COLO668 (cell line): ENCODE data around the gene MSI2.
"Not testable (repeated sequence)": the region's sequence is repeated elsewhere in the genome, so short reads cannot be mapped to it uniquely, and the experiment has no call there.

Experiments used
- DNase-seq: peaks from one replicate; lab custom pipeline; 2025; ENCODE audit not compliant: unreplicated experiment; lab: John Stamatoyannopoulos, UW

The MSI2 gene

DNA sequence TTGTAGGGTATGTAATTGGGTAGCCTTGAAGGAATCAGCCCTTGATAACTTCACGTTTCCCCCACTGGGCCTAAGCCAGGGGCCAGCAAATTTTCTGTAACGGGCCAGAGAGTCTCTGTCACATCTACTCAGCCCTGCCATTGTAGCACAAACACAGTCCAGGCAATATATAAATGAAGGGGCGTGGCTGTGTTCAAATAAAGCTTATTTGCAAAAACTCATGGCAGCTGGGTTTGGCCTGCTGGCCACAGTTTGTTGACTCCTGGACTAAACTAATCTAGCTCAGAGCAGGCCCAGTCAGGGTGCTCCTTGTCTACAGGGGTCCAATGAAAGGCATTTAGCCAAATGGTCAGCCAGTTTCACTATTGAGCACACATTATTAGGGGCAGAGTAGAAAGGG, 347.2 kb downstream of the MSI2 start:
- DNase-seq = peak; percentile 11

DNA sequence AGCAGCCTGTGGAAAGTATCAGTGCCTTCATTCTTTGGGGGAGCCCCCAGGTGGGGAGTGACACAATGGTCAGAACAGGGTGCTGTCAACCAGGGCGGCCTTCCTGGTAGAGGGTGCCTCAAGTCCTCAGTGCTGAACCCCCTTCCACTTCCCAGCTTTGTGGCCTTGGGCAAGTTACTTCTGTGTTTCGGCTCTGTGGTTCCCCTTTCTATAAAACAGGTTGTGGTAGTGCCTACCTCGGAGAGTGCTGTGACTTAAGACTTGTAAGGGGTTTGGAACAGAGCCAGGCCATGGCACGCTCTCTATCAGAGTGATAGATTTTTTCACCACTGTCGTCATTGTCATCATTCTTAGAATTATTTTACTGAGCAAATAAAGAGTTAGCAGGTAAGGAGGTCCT, 347.7 kb downstream of the MSI2 start:
- DNase-seq = peak; percentile 12

DNA sequence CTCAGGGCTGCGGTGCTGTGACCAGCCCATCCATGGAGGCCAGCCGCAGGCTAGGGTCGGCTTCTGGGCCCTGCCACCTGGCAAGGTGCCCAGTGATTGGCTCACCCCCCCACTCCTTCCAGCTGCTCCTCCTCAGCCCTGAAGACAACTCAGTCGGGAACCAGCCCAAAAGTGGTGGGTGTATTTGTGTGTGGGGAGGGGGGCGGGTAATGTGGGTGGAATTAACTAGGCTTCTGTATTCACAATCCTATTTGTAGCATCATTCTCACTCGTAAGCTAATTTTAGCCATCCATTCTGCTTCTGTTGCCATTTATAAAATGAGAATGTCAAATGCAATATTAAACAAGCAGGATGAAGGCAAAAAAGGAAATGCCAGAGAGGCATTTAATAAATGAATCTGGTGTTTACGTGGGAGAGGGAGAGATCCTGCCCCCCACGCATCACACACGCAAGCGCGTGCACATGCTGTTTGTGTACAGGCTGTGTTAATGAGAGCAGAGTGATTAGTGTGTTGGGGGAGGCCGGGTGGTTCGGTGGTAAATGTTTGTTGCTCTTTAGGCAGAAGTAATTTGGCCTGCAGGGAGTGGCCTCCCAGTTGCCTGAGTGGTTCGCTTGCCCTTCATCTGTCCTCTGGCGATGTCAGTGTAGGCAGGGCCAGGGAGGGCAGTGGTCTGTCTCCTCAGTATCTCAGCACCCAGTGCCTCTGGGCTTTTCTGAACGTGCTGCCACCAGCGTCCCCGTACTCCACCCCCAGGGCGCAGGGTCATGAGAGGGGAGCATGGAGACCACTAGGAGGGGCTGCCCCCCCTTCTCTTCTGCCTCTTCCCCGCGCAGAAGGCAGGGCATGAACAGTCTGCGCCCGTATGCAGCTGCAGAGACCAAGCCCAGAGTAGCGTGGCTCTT, 348.7 kb downstream of the MSI2 start:
- peak; percentile 69 for DNase-seq

DNA sequence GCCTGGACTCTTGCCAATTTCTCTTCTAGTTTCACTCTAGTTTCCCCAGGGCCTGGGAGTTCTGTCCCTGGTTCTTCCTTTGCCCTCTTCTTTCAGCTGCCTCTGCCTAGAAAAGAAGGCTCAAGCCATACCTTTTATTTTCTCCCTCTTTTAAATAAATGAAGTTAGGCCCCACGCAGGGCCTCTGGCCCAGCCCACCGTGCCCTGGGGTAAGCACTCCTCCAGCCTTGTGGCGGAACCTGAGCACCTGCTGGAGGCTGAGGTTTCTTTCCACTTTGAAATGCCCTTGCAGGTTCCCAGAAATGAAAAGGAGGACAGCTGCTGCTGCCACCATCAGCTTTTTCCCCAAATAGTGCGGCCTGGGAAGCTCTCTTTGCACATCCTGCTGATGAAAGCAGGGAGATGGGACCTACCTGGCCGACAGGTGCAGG, 349.4 kb downstream of the MSI2 start:
- DNase-seq = peak; percentile 69

DNA sequence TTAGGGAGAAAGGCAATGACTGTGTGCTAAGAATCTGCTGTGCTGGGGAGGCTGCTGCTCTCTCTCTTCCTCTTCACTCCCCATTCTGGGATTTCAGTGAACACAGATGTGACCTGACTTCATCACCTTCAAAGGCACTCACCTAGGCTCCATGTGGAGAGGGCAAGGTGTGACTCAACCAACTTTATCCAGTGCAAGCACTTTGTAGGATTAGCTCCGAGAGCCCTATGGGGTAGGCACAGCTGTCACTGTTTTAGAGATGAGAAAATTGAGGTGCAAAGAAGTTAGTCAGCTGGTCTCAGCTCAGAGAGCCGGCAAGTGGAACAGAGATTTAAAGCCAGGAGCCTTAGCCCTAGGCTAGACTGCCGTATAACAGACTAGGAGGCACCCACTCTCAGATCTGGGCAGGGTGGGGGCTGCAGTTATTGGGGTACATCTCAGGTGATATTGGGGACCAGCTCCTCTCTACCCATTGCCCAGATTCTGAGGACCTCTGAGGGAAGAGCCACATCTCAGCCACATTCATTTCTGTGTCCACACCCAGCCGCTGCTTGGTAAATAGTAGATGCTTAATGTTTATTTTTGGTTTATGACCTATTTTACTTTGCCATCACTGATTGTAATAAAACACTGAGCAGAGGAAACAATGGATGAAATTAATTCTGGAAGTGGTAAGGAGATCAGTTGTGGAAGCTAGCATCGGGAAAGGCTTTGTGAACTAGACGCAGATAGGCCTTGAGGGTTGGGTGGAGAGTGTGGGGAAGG, 350.0 kb downstream of the MSI2 start:
- no peak for DNase-seq

DNA sequence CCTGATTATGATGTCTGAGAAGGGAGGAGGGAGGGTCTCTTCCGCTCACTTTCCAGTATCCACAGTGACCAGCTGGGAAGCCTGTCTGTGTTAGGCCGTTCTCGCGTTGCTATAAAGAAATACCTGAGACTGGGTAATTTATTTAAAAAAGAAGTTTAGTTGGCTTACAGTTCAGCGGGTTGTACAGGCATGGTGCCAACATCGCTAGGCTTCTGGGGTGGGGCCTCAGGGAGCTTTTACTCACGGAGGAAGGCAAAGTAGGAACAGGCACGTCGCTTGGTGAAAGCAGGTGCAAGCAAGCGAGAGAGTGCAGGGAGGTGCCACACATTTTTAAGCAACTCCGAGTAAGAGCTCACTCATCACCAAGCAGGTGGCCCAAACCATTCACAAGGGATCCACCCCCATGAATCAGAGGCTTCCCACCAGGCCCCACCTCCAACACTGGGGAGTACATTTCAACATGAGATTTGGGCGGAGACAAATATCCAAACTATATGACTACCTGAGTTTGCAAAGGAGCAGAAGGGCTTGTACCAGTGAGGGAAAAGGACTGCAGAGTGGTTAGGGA, 351.3 kb downstream of the MSI2 start:
- DNase-seq = peak; percentile 44

DNA sequence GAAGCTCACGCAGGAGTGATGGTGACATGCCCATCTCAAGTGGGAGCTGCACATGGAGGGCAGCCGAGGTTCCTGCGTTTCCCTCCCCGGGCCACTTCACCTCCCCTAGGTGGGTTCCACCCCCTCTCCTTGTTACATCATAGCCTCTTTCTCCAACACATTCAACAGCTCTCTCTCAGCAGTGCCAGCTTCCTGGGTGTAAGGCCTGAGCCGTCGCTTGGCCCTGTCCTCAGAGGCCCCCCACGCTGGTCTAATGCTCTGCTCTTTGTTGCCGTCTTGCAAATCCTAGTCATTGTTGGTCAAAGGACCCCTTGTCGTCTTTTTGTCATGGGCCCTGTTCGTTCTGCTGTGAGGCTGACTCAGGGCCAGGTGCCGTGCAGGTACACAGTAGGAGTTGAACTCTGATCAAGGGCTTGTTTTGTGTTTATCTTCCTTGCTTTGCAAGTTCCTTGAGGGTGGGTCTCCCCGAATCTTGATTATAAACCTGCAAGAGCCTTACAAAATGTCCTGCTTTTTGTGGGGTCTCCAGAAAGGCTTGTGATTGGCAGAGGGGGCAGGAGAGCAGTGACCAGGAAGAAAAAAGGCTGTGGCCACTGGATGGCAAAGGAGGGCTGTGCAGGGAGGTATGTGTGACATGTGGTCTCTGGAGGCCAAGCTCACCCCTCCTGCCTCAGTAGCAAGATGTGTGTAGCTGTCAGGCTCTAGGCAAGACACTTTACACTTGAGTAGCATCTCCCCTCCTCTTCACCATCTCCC, 352.2 kb downstream of the MSI2 start:
- DNase-seq = no peak

DNA sequence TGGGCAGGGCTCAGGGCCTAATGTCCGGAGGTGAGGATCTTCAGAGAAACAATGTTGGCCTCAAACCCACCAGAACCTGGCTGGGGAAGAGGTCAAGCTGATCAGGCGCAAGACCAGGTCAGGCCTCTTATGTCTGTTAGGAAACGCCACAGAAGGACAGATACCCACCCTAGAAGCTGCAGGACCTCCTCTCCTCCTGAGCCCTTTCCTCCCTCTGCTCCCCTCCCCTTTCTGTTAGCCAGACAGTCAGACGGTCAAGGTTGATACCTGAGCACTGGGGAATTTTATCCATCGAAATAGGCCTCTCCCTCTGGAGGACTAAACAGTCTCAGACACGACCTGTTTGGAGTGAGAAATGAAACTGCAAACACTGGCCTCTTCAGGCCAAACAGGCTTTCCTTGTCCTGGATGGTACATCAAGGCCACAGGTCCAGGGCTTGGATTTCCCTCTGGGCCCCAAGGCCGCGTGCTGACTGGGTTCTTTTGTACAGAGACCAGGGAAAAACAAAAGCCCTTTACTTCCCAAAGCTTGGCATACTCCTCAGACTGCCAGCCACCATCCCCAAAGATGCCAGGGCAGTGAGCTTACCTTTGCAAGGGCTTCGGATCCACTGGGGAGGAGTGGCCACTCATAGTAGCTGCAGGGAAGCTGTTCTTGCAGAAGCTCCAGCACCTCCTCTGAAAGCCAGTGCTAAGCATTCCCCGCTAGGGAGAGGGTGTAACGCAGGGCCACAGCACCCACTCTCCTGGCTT, 353.0 kb downstream of the MSI2 start:
- no peak for DNase-seq

DNA sequence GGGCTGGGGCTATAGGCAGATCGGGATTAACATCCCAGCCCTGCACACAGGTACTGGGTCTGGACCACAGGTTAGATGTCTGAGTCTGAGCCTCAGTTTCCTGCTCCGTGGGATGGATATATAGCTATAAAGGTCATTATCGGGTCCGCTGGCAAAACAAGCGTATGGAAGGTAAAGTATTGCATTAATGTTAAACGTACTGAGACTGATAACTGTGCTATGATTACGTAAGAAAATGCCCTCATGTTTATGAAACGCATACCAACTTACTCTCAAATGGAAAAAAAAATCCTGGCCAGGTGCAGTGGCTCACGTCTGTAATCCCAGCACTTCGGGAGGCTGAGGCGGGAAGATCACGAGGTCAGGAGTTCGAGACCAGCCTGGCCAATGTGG, 353.6 kb downstream of the MSI2 start:
- no peak for DNase-seq

DNA sequence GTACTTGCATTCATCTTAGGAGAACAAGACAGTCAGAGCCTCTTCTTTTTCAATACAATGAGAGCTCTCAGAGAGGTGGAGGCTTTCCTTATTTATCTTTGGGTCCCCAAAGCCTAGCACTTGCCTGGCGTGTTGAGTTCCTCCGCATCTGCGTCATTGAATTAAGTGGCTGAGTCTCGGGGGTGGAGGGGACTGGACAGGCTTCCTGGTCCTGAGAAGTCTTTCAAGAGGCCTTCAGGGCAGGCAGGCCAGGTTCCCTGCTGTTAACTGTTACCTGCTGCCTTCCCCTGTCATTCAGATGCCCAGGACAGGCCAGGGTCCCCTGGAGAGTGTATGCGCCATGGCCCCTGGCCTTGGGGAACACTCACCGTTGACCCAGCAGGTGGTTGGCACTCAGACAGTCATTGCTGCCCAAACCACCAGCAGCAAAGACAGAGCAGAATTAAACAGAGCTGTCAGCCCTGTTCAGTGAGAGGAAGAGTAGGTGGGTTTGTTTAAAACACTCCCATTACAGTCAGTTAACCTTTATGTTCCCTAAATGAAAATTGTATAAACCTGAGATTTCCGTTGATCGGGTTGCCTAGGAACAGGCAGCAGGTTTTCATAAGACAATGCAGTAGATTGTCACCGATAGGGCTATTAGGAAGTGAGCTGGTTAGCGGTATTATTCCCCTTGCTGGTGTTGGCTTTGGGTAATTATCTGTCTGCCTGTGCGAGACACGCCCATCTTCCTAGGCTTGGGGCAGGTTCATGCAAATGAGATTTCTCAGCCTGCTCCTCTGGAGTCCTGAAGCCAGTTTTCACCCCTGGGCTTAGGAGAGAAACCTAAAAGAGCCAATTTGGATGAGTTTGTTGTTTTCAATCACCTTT, 356.1 kb downstream of the MSI2 start:
- peak; percentile 30 for DNase-seq

DNA sequence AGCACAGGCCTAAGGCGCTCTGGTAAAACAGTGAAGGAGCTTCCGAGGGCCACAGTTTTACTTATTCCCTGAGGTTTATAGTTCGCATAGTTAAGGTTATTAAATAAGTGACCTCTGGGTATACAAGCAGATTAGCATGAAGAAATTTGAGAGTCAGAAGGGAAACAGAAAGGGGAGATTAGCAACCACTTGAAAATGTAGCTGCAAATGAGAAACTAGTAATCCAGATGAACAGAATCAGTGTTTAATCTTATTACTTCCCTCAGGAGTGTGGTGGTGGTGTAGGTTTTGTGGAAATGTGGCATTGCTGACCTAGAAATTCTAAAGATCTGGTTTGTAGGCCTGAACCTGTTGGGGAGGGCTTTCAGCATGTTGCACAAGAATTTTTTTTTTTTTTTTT, 358.4 kb downstream of the MSI2 start:
- DNase-seq = no peak

DNA sequence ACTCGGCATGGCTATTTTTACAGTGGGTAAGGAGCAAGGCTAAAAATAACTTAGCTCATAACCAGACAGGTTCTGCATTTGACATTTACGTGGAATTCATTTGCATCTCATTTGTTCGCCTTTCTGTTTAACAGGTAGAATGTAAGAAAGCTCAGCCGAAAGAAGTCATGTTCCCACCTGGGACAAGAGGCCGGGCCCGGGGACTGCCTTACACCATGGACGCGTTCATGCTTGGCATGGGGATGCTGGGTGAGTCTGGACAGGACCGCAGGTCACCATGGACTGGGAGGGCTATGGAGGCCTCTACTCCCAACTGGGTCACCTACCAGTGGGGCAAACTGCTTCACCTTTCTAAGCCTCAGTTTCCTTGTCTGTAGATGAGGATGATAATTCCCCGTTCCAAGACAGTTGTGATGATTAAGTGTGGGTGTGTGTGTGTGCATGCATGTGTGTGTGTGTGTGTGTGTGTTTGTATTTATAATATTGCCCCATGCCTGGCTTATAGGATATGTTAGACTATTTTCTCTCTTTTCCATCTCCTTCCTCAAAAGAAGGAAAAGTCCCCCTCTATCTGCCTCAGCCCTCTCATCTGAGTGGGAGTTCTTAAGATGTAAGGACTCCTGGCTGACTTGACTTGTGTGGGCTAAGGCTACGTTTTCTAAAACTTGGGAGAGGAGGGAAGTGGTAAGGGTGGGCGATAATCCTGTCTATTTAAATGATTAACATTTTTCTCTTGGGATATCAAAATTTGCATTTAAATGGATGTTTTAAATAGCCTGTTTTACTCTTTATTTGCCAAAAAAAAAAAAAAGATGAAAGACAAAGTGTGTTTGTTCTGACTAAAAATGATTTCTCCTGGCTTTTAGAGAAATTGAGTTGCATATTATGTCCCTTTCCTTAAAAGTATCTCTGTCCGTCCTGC, 359.8 kb downstream of the MSI2 start:
- DNase-seq = no peak

DNA sequence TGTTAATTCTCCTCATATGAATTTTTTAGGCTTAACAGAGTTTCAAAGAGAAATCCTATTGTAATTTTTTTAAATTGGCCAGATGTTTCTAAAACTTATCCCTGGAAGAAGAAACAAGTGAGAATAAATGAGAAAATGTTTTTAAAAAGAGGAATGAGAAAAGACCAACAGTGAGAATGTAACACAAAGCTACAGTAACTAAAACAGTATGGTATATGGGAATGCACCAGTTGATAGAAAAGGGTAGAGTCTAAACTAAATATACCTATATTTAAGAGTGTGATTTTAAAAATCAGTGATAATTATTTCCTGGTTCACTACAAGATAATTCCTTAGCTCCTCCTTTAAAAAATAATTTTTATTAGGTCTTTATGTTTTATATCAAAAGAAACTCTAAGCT, 360.9 kb downstream of the MSI2 start:
- no peak for DNase-seq

DNA sequence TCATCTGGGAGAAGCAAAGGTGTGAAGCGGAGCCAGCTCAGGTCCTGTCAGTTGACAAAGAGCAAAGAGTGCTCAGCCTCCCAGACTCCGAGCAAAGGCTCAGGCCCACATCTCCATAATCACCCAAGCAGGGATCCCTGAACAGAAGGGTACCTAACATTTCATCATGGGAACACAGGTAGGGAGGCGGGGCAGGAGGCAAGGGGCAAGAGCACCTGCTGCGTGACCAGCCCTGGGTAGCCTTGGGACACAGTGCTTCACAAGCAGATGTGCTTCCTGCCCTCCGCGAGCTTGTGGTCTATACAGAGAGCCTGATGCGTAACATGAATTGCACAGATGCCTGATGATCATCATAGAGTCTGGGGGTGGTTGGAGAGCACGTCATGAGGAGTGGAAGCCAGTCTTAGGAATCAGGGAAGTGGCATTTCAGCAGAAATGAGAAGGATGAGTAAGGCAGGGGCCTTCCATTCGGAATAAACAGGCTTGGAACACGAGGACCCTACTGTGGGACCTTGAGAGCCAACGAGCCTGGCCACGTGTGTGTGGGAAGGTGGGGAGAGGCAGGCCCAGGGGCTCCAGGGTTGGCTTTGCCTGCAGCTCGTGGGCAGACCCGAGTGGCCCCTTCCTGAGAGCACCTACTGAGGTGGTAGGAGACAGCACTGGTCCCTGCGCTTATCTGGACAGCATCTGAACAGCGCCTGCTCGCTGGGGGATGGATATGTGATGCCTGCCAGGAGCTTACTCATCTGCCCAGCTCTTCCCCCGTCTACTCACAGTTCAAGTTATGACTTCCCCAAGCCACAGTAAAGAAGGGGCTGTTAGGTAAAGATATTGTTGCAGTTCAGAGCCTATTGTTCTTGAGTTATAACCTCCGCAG, 363.0 kb downstream of the MSI2 start:
- no peak for DNase-seq

DNA sequence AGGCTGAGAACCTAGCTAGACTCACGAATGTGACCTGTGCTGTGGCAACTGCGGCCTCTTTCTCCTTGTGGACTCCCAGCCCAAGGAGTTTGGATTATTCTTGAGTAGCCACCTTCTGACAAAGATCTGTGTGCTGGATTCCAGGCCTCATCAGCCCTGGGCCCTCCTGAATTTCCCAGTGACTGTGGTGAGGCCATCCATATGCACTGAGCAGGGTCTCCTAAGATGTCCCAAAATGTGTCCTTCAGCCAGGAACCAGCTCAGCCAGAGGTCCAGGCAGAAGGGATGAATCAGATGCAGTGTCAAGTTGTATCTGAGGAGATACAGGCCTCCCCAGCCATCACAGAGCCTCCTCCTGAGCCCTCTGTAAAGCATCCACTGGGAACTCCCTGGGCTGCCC, 364.3 kb downstream of the MSI2 start:
- DNase-seq = no peak

DNA sequence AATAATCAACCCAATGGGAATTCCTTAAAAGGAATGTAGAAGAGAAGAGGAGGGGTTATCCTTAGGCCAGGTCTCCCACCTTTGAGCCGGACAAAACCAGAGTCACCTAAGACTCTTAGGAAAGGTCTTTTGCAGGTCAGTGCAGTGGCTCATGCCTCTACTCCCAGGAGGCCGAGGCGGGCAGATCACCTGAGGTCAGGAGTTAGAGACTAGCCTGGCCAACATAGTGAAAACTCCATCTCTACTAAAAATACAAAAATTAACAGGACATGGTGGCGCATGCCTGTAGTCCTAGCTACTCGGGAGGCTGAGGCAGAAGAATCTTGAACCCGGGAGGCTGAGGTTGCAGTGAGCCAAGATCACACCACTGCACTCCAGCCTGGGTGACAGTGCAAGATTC, 365.5 kb downstream of the MSI2 start:
- not testable (repeated sequence) for DNase-seq

DNA sequence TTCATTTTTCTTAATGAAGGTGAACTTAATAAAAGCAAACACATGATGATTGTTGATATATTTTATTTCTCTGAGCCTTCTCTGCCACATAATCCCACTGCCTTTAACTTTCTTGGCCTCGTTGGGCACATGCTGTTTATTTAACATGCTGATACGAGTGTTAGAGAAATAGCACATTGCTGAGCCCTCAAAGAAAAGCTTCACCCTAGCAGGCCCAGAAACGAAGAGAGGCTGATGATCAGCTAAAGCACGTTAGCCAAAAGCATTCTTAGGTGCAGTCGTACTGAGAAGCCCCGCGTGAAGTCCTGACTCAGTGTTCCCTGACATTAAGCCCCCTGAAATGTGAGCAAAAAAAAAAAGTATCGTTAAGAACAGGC, 366.0 kb downstream of the MSI2 start:
- DNase-seq = no peak
